ENCODE data around the gene ENO4.

GRCh38 chr10:116833986-116834985, 15.0 kb upstream of the ENO4 start:
- TF ChIP-seq CTCF (IDR thresholded peaks at IDR 0.05) (no peak), POLR2AphosphoS5 (IDR thresholded peaks at IDR 0.05; ENCODE audit: low read depth, low read length) (no peak)
